ENCODE results near the gene GORASP1. TPM values are rescaled to one million over a fixed set of nuclear protein-coding genes. Genes with fewer than 3 reads are reported as not detected.

The GORASP1 gene
- total RNA-seq, 4 donors from 2014 or later = 86.8 to 135 (median 96.3) TPM

DNA sequence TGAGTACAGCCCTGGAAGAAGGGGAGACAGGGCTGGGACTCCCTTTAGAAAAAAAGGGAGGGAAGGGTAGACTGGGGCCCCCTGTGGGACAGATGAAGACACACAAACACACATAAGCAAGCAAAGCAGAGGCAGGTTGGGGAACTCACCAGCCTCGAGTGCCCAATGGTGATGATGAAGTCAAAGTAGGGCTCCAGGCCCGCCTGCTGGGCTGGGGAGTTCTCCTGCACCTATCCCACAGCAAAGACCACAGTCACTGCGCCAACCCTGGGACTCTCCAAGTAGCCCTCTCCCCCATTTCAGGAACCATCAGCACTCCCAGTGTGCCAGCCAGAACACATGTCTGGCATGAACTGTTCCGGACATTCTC, 4.1 kb downstream of the GORASP1 start:
- Histone ChIP-seq H3K4me3 (no peak overlapping the region), H3K27ac (no peak overlapping the region), H3K4me1 (peaks cover 22 to 43% (median 34%) of the 10 kb centered on the region in 4 donors), H3K9me3 (no peaks in the 10 kb centered on the region), H3K27me3 (no peaks in the 10 kb centered on the region), H3K36me3 (peaks cover 0 to 10% (median 0%) of the 10 kb centered on the region in 4 donors)
- TF ChIP-seq POLR2AphosphoS5 (IDR thresholded peaks at IDR 0.05) (no peak), POLR2A (IDR thresholded peaks at IDR 0.05) (no peak), EP300 (IDR thresholded peaks at IDR 0.05; ENCODE audit: low read depth) (no peak)
- TF ChIP-seq, protein P1, sequence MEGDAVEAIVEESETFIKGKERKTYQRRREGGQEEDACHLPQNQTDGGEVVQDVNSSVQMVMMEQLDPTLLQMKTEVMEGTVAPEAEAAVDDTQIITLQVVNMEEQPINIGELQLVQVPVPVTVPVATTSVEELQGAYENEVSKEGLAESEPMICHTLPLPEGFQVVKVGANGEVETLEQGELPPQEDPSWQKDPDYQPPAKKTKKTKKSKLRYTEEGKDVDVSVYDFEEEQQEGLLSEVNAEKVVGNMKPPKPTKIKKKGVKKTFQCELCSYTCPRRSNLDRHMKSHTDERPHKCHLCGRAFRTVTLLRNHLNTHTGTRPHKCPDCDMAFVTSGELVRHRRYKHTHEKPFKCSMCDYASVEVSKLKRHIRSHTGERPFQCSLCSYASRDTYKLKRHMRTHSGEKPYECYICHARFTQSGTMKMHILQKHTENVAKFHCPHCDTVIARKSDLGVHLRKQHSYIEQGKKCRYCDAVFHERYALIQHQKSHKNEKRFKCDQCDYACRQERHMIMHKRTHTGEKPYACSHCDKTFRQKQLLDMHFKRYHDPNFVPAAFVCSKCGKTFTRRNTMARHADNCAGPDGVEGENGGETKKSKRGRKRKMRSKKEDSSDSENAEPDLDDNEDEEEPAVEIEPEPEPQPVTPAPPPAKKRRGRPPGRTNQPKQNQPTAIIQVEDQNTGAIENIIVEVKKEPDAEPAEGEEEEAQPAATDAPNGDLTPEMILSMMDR (IDR thresholded peaks at IDR 0.05) = no peak
- 78% methylated on average over 4 of the region's 4 CpGs; no CpG with 5 or more reads in 1 of the 2 donors for WGBS, 2 donors (ENCODE audit: low coverage in 1 of 2)
- intact Hi-C loops (cut with DNase I; ENCODE audit: low total_unique reads) (loop anchor here (10.0 kb wide), 1 partner anchor 281 kb away; the partner anchor contains the start of gene SLC25A38), in situ Hi-C loops (cut with MboI; ENCODE audit: low pct_ligation_motif_present in 1 of 4, low pct_unique_long_range_greater_than_20kb in 1 of 4, low sequenced_read_pairs in 3 of 4) (no loop called here)
- DNase-seq = no peak

DNA sequence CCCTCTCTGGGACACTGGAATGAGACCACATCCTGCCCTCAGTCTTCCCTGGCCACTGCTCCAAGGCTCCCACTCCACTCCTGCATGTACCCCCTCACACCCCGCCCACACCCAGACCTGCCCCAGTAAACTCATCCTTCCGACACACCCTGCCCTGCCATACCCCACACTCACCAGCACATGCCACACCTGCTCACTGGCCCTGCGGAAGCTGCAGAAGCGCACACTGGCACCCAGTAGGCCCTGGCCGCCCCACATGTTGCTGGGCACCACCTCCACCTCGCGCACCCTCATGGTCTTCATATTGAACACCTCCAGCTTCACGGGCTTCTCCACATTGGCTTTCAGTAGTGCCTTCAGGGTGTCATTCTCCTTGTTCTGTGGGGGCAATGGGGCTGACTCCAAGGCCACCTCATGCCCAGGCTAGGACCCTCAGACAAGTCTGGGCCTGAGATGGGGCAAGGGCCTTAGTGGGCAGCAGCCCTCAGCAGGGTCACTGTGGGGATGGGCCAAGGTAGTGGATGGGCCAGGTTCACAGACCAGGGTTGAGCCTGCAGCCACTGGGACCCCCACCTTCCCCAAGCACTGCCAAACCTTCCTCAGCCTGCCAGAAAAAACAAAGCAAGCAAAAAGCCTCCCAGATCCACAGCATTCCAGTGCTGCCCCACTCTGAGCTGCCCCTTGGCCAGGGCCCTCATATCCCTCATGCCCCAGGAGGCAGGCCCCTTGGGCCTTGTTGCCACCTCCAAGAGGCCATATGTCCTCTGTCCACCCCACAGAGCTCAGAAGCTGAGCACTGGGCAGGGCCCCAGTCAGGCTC, 4.7 kb downstream of the GORASP1 start:
- WGBS, 2 donors (ENCODE audit: low coverage in 1 of 2) = 90 to 100% methylated on average over 1 to 8 of the region's 8 CpGs
- DNase-seq = no peak
- intact Hi-C loops (cut with DNase I; ENCODE audit: low total_unique reads) = loop anchor here (10.0 kb wide), 1 partner anchor 282 kb away; the partner anchor contains the start of gene SLC25A38
- no peaks in the 10 kb centered on the region for H3K9me3 ChIP-seq
- in situ Hi-C loops (cut with MboI; ENCODE audit: low pct_ligation_motif_present in 1 of 4, low pct_unique_long_range_greater_than_20kb in 1 of 4, low sequenced_read_pairs in 3 of 4) = no loop called here
- peaks cover 0 to 14% (median 0%) of the 10 kb centered on the region in 4 donors for H3K36me3 ChIP-seq
- peaks cover 16 to 38% (median 29%) of the 10 kb centered on the region in 4 donors for H3K4me1 ChIP-seq
- no peaks in the 10 kb centered on the region for H3K27me3 ChIP-seq
- no peak overlapping the region for H3K4me3 ChIP-seq
- no peak for TF ChIP-seq POLR2AphosphoS5 (IDR thresholded peaks at IDR 0.05)
- no peak for TF ChIP-seq POLR2A (IDR thresholded peaks at IDR 0.05)
- TF ChIP-seq EP300 (IDR thresholded peaks at IDR 0.05; ENCODE audit: low read depth) = no peak
- TF ChIP-seq, protein P1 (IDR thresholded peaks at IDR 0.05) = no peak
- no peak overlapping the region for H3K27ac ChIP-seq

DNA sequence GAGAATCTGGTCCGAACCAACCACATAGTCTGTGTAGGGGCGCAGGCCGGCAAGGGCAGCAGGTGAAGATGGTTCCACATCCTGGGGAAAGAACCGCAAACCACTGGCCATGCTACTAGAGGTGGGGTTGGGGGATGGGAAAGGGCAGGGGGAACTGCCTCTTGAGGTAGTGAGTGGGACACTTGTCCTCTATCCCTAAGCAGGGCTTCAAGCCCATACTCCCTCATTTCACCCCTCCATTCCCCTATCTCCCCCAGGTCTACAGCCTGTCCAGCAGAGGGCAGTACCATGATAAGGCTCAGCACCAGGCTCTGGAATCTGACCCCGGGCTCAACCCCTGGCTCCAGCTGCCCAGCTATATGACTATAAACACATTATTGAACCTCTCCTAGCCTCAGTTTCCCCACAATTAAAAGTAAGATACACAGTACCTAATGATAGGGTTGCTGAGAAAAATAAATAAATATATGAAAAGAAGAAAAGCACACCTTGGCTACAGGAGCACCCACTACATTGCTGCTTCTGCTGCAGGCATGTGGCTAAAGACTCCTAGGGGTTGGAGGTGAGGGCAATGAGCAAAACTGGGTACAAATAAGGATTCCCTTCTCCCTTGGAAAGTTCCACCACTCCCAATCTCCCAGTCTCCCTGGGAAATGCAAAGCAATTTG, 6.3 kb downstream of the GORASP1 start:
- in situ Hi-C loops (cut with MboI; ENCODE audit: low pct_ligation_motif_present in 1 of 4, low pct_unique_long_range_greater_than_20kb in 1 of 4, low sequenced_read_pairs in 3 of 4) (no loop called here), intact Hi-C loops (cut with DNase I; ENCODE audit: low total_unique reads) (loop anchor here (10.0 kb wide), 1 partner anchor 284 kb away; the partner anchor contains the start of gene SLC25A38)
- no peaks in the 10 kb centered on the region for H3K27me3 ChIP-seq
- no peaks in the 10 kb centered on the region for H3K9me3 ChIP-seq
- no peak overlapping the region for H3K4me3 ChIP-seq
- peaks cover 0 to 17% (median 0%) of the 10 kb centered on the region in 4 donors for H3K36me3 ChIP-seq
- no peak overlapping the region for H3K27ac ChIP-seq
- 70 to 83% methylated on average over 2 to 5 of the region's 5 CpGs for WGBS, 2 donors (ENCODE audit: low coverage in 1 of 2)
- peak; percentile 39 for DNase-seq
- H3K4me1 ChIP-seq = peaks cover 11 to 34% (median 27%) of the 10 kb centered on the region in 4 donors
- TF ChIP-seq, protein P1 (IDR thresholded peaks at IDR 0.05) = peak; percentile 46 to 63 (median 59)
- no peak for TF ChIP-seq POLR2A (IDR thresholded peaks at IDR 0.05)

DNA sequence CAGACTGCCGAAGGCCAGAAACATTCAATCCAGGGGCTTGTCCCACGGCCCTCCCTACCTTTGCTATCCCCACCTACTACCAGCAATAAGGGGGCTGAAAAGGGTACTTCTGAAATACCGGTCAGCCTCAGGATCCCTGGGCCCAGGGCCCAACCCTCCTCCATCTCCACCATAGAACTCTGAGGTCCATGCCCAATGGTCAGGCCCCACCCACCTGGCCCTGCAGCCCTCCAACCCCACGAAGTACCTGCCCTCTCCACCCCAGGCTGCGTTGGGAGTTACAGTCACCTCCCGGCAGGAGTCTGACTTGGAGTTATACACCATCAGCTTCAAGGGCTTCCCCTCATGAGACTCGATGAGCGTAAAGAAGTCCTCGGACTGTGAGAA, 6.9 kb downstream of the GORASP1 start:
- no peaks in the 10 kb centered on the region for H3K27me3 ChIP-seq
- 89% methylated on average over 9 of the region's 9 CpGs; no CpG with 5 or more reads in 1 of the 2 donors for WGBS, 2 donors (ENCODE audit: low coverage in 1 of 2)
- peaks cover 0 to 21% (median 0%) of the 10 kb centered on the region in 4 donors for H3K36me3 ChIP-seq
- H3K27ac ChIP-seq = no peak overlapping the region
- TF ChIP-seq, protein P1 (IDR thresholded peaks at IDR 0.05) = no peak
- TF ChIP-seq POLR2AphosphoS5 (IDR thresholded peaks at IDR 0.05) = no peak
- no peak for DNase-seq
- in situ Hi-C loops (cut with MboI; ENCODE audit: low pct_ligation_motif_present in 1 of 4, low pct_unique_long_range_greater_than_20kb in 1 of 4, low sequenced_read_pairs in 3 of 4) (no loop called here), intact Hi-C loops (cut with DNase I; ENCODE audit: low total_unique reads) (loop anchor here (10.0 kb wide), 1 partner anchor 284 kb away; the partner anchor contains the start of gene SLC25A38)
- H3K9me3 ChIP-seq = no peaks in the 10 kb centered on the region
- peaks cover 5 to 27% (median 21%) of the 10 kb centered on the region in 4 donors for H3K4me1 ChIP-seq
- H3K4me3 ChIP-seq = no peak overlapping the region
